HAP-1 (cell line): ENCODE measurements around the gene HRK.

Source experiments
- DNase-seq, 2 experiments: peaks; one replicate each; pipeline ENCODE4 v3.0.0-alpha.2; 2016 to 2020; ENCODE audit warnings: low spot score in 2 of 2
- H3K27me3 ChIP-seq: fragments of 250-450 bp; sonication (Bioruptor Pico); 2 replicates; pipeline ENCODE4 v1.5.1; 2020; ENCODE audit warnings: low read depth, mild to moderate bottlenecking, moderate library complexity
- H3K36me3 ChIP-seq: fragments of 250-450 bp; sonication (Bioruptor Pico); replicated peaks from 2 replicates; pipeline ENCODE4 v1.5.1; 2020; ENCODE audit warnings: mild to moderate bottlenecking
- H3K4me1 ChIP-seq: fragments of 250-450 bp; sonication (Bioruptor Pico); 2 replicates; pipeline ENCODE4 v1.5.1; 2020; ENCODE audit warnings: mild to moderate bottlenecking
- H3K4me3 ChIP-seq: fragments of 250-450 bp; sonication (Bioruptor Pico); 2 replicates; pipeline ENCODE4 v1.5.1; 2020; ENCODE audit warnings: mild to moderate bottlenecking, moderate library complexity
- H3K9me3 ChIP-seq: fragments of 250-450 bp; sonication (Bioruptor Pico); 2 replicates; pipeline ENCODE4 v1.5.1; 2020; ENCODE audit warnings: mild to moderate bottlenecking, moderate library complexity
- in situ Hi-C: fragments of 300-500 bp; cut with MboI; formaldehyde crosslinking; loops from 3 replicates; pipeline ENCODE4 v1.14.3; 2020; ENCODE audit warnings: low sequenced_read_pairs, inconsistent platforms, mixed read lengths

HRK gene

GRCh38 chr12:116813271-116814041 is 67.8 kb downstream of the HRK start:
- Histone ChIP-seq H3K9me3 (no peaks in the 10 kb centered on the region), H3K4me3 (no peak overlapping the region), H3K27me3 (no peaks in the 10 kb centered on the region), H3K4me1 (peaks cover 2% of the 10 kb centered on the region; the same call in 1 of the 2 replicates), H3K36me3 (no peaks in the 10 kb centered on the region)
- no peak for DNase-seq
- in situ Hi-C loops = no loop called here

- Histone ChIP-seq H3K9me3 (no peaks in the 10 kb centered on the region), H3K36me3 (peaks cover 3% of the 10 kb centered on the region; the same call in 1 of the 2 replicates), H3K4me1 (no peaks in the 10 kb centered on the region), H3K4me3 (no peak overlapping the region), H3K27me3 (no peaks in the 10 kb centered on the region)
- no peak for DNase-seq
- in situ Hi-C loops = no loop called here
These were observed 69.0 kb downstream of the HRK start for GRCh38 chr12:116812238-116812637.

GRCh38 chr12:116808113-116809105 is 72.8 kb downstream of the HRK start:
- in situ Hi-C loops = no loop called here
- no peaks in the 10 kb centered on the region for H3K27me3 ChIP-seq
- H3K4me3 ChIP-seq = no peak overlapping the region
- H3K4me1 ChIP-seq = no peaks in the 10 kb centered on the region
- no peak for DNase-seq
- peaks cover 8% of the 10 kb centered on the region; the same call in 1 of the 2 replicates for H3K36me3 ChIP-seq
- H3K9me3 ChIP-seq = no peaks in the 10 kb centered on the region

- no peak for DNase-seq
- peaks cover 9% of the 10 kb centered on the region; the same call in 1 of the 2 replicates for H3K36me3 ChIP-seq
- no peak overlapping the region for H3K4me3 ChIP-seq
- no peaks in the 10 kb centered on the region for H3K27me3 ChIP-seq
- H3K9me3 ChIP-seq = no peaks in the 10 kb centered on the region
- in situ Hi-C loops = no loop called here
- no peaks in the 10 kb centered on the region for H3K4me1 ChIP-seq
These were observed 73.7 kb downstream of the HRK start for GRCh38 chr12:116807546-116807945.

- Histone ChIP-seq H3K4me3 (no peak overlapping the region), H3K4me1 (no peaks in the 10 kb centered on the region), H3K36me3 (peaks cover 13% of the 10 kb centered on the region; the same call in 1 of the 2 replicates), H3K9me3 (no peaks in the 10 kb centered on the region), H3K27me3 (no peaks in the 10 kb centered on the region)
- no peak for DNase-seq
- in situ Hi-C loops = no loop called here
These were observed 74.3 kb downstream of the HRK start for GRCh38 chr12:116806845-116807440.
